Gastrocnemius medialis (tissue), 4 donors: ENCODE measurements around the gene BCL2. TPM values are rescaled to one million over a fixed set of nuclear protein-coding genes. Genes with fewer than 3 reads are reported as not detected.

Experiments
- ATAC-seq, 2 donors: fragments of 150-250 bp; one replicate each; pipeline ENCODE4 v1.9.1; 2016
- DNase-seq, 2 donors: peaks; one replicate each; pipeline ENCODE4 v3.0.0-alpha.2; 2019
- H3K27ac ChIP-seq, 4 donors: fragments of 200-600 bp; sonication (generic); 1 replicate in 1 of 4; 2 replicates in 3 of 4; pipeline ENCODE4 v1.5.1; 2016 to 2018; ENCODE audit warnings: mild to moderate bottlenecking in 2 of 4, moderate library complexity in 1 of 4
- H3K27me3 ChIP-seq, 3 donors: fragments of 200-600 bp; sonication (generic) in 2 of 3; 1 replicate in 1 of 3; 2 replicates in 2 of 3; pipeline versions ENCODE4 v1.5.1 to v1.6.0; 2016 to 2019; ENCODE audit warnings: mild to moderate bottlenecking in 1 of 3, moderate library complexity in 1 of 3
- H3K36me3 ChIP-seq, 2 donors: fragments of 200-600 bp; sonication (generic) in 1 of 2; one replicate each; pipeline ENCODE4 v1.5.1; 2017 to 2018
- H3K4me1 ChIP-seq, 2 donors: fragments of 200-600 bp; sonication (generic) in 1 of 2; one replicate each; pipeline ENCODE4 v1.5.1; 2016 to 2017; ENCODE audit warnings: mild to moderate bottlenecking in 2 of 2
- H3K4me3 ChIP-seq, 4 donors: fragments of 200-600 bp; sonication (generic) in 3 of 4; 1 replicate in 1 of 4; 2 replicates in 3 of 4; pipeline ENCODE4 v1.5.1; 2016 to 2019; ENCODE audit warnings: mild to moderate bottlenecking in 2 of 4
- H3K9me3 ChIP-seq, 3 donors: fragments of 200-600 bp; sonication (generic) in 2 of 3; 1 replicate in 1 of 3; 2 replicates in 2 of 3; pipeline ENCODE4 v1.5.1; 2016 to 2019
- POLR2A ChIP-seq, 2 donors: fragments of 450-650 bp; IDR thresholded peaks; one replicate each; pipeline ENCODE4 v1.6.1; 2017; ENCODE audit warnings: antibody characterized with exemption in 2 of 2, mild to moderate bottlenecking in 2 of 2, moderate library complexity in 2 of 2
- in situ Hi-C, 4 donors: fragments of 200-750 bp; cut with MboI; loops; one replicate each; pipeline versions ENCODE4 v1.15.0 to v1.8.0; 2017; ENCODE audit warnings: low sequenced_read_pairs in 4 of 4
- intact Hi-C: fragments of 100-400 bp; cut with DNase I; formaldehyde crosslinking; loops from one replicate; pipeline ENCODE4 v1.15.1; 2023; ENCODE audit warnings: low total_unique reads
- total RNA-seq, 4 donors: library from RNA; depleted of rRNA; stranded (reverse); fragments of >200 nt; gene quantifications; one replicate each; pipeline versions ENCODE4 v1.1.0 to v1.2.3, GENCODE V29; 2016
- TF ChIP-seq, protein P1 (sequence below), 5 experiments: fragments of 450-650 bp in 3 of 5; fragments of 200-600 bp in 2 of 5; sonication (generic) in 2 of 5; IDR thresholded peaks in 4 of 5; conservative IDR thresholded peaks in 1 of 5; 1 replicate in 4 of 5; 2 replicates in 1 of 5; pipeline ENCODE4 v1.5.1; 2016 to 2019; ENCODE audit warnings: antibody characterized with exemption in 5 of 5, mild to moderate bottlenecking in 3 of 5, moderate library complexity in 3 of 5

Gene BCL2
- total RNA-seq, 4 donors from 2014 or later = 6.2 to 20.4 (median 13.7) TPM

DNA sequence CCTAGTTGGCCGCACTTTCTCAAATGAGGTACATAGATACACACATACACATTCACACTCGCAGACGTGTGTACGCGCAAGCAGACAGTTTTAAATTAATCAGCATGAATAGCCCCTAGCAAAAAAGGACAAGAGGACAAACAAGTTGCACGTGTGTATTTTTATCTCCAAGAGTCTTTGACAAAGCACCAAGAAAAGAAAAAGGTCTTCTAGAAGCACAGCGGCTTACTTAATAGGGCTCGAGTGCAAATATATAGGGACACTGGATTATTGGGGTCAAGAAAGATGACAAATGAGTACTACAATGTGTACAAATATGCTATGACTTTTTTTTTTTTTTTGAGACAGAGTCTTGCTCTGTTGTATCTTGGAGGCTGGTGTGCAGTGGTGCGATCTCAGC is 1.7 kb upstream of the BCL2 start:
- ATAC-seq (no peak), DNase-seq (no peak)
- Histone ChIP-seq H3K36me3 (no peaks in the 10 kb centered on the region), H3K27ac (peak overlapping the region; percentile 83 to 86 (median 84)), H3K4me1 (peaks cover 10 to 23% of the 10 kb centered on the region in 2 donors), H3K27me3 (no peaks in the 10 kb centered on the region), H3K4me3 (no peak overlapping the region), H3K9me3 (no peaks in the 10 kb centered on the region)
- intact Hi-C loops = loop anchor here (2.0 to 5.0 kb wide), 2 partner anchors 46 to 116 kb away; partner anchors contain the start of gene KDSR
- no peak for TF ChIP-seq POLR2A (IDR thresholded peaks at IDR 0.05)
- TF ChIP-seq, protein P1, sequence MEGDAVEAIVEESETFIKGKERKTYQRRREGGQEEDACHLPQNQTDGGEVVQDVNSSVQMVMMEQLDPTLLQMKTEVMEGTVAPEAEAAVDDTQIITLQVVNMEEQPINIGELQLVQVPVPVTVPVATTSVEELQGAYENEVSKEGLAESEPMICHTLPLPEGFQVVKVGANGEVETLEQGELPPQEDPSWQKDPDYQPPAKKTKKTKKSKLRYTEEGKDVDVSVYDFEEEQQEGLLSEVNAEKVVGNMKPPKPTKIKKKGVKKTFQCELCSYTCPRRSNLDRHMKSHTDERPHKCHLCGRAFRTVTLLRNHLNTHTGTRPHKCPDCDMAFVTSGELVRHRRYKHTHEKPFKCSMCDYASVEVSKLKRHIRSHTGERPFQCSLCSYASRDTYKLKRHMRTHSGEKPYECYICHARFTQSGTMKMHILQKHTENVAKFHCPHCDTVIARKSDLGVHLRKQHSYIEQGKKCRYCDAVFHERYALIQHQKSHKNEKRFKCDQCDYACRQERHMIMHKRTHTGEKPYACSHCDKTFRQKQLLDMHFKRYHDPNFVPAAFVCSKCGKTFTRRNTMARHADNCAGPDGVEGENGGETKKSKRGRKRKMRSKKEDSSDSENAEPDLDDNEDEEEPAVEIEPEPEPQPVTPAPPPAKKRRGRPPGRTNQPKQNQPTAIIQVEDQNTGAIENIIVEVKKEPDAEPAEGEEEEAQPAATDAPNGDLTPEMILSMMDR (IDR thresholded peaks at IDR 0.05 in 4 of 5, conservative IDR thresholded peaks at IDR 0.05 in 1 of 5) = no peak
- in situ Hi-C loops = loop anchor here in 3 of 4 donors (5.0 to 10.0 kb wide), 4 partner anchors 186 to 306 kb away; no protein-coding TSS in a partner anchor

DNA sequence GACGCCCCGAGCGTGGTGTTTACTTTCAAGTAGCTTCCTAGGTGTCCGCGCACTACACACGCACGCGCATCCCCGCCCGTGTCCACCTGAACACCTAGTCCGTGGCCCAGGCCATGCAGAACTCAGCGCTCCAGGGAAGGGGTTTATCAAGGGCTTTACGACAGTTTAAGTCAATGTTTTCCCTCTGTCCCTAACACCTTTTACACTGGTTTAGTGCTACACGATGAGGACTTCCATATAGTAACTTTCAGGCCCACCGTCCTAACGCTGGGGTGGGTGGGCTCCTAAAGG is 1.4 kb upstream of the BCL2 start:
- TF ChIP-seq, protein P1 (IDR thresholded peaks at IDR 0.05 in 4 of 5, conservative IDR thresholded peaks at IDR 0.05 in 1 of 5) = no peak
- TF ChIP-seq POLR2A (IDR thresholded peaks at IDR 0.05) = no peak
- no peaks in the 10 kb centered on the region for H3K9me3 ChIP-seq
- in situ Hi-C loops (loop anchor here in 3 of 4 donors (5.0 to 10.0 kb wide), 4 partner anchors 186 to 306 kb away; no protein-coding TSS in a partner anchor), intact Hi-C loops (loop anchor here (2.0 to 5.0 kb wide), 2 partner anchors 46 to 116 kb away; partner anchors contain the start of gene KDSR)
- no peak for ATAC-seq
- peak overlapping the region; percentile 83 to 86 (median 84) for H3K27ac ChIP-seq
- no peaks in the 10 kb centered on the region for H3K27me3 ChIP-seq
- peak overlapping the region; percentile 49 to 79 (median 50) for H3K4me3 ChIP-seq
- H3K4me1 ChIP-seq = peaks cover 10 to 27% of the 10 kb centered on the region in 2 donors
- H3K36me3 ChIP-seq = no peaks in the 10 kb centered on the region
- peak; percentile 32 to 55 for DNase-seq

DNA sequence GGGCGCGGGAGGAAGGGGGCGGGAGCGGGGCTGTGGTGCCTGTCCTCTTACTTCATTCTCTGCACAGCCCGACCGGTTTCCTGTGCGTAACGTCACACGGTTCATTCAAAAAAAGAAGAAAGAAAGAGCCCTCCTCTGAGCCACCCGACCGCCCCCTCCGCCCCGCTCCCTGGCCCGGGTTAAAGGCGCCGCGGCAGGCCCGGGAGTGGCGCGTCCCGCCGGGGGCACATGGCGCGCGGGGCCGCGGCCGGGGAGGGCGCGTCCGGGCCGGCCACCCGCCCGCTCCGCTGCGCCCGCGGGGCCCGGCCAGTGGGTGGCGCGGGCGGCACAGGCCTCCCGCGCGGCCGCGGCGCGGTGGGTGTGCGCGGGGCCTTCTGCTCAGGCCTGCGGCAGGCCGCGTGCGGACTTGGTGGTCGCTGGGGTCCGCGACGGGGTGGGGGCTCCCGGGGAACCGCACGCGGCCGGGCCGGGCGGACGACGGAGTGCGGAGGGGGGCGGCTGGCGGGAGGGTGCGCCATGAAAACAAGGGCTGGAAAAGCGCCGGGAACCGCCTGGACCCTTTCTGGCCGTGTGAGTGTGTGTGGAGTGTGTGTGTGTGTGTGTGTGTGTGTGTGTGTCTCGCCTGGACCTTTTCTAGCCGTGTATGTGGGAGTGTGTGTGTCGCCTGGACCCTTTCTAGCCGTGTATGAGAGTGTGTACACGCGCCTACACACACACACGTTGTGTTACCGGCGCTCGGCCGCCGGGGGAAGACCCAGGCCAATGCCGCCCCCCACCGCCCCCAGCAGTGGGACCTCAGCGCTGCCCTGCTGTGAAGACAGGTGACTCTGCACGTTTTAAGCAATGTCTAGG is 780 bp upstream of the BCL2 start:
- H3K4me1 ChIP-seq = peaks cover 10 to 32% of the 10 kb centered on the region in 2 donors
- H3K27me3 ChIP-seq = no peaks in the 10 kb centered on the region
- no peaks in the 10 kb centered on the region for H3K9me3 ChIP-seq
- in situ Hi-C loops = loop anchor here in 3 of 4 donors (5.0 to 10.0 kb wide), 4 partner anchors 186 to 306 kb away; no protein-coding TSS in a partner anchor
- H3K27ac ChIP-seq = peak overlapping the region; percentile 83 to 86 (median 84)
- ATAC-seq (peak; percentile 77 to 78), DNase-seq (peak; percentile 74 to 81)
- peak overlapping the region; percentile 49 to 79 (median 50) for H3K4me3 ChIP-seq
- TF ChIP-seq, protein P1 (IDR thresholded peaks at IDR 0.05 in 4 of 5, conservative IDR thresholded peaks at IDR 0.05 in 1 of 5) = peak in 2 of 5 experiments; percentile 29 to 31
- TF ChIP-seq POLR2A (IDR thresholded peaks at IDR 0.05) = peak in 1 of 2 donors; percentile 28
- H3K36me3 ChIP-seq = no peaks in the 10 kb centered on the region
- intact Hi-C loops = loop anchor here (2.0 to 5.0 kb wide), 2 partner anchors 46 to 117 kb away; partner anchors contain the start of gene KDSR

DNA sequence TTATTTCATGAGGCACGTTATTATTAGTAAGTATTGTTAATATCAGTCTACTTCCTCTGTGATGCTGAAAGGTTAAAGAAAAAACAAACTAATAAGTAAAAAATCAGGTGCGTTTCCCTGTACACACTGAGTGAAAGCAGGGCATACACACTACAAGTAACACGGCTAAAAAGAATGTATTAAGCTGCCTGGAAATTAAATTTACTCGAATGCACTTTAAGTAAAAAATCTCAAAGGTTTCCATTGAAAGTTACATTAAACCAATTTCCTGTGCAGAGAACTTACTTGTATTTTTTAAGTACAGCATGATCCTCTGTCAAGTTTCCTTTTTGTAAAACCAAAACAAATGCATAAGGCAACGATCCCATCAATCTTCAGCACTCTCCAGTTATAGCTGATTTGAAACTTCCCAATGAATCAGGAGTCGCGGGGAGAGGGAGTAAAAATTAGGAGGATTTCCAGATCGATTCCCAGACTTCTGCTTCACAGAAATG is 633 bp downstream of the BCL2 start:
- in situ Hi-C loops (loop anchor here in 1 of 4 donors (5.0 to 10.0 kb wide), 2 partner anchors 54 to 187 kb away; no protein-coding TSS in a partner anchor), intact Hi-C loops (loop anchor here (1.0 to 5.0 kb wide), 5 partner anchors 26 to 188 kb away; no protein-coding TSS in a partner anchor)
- no peak for DNase-seq
- Histone ChIP-seq H3K4me3 (peak overlapping the region; percentile 60 to 95 (median 80)), H3K4me1 (peaks cover 16 to 39% of the 10 kb centered on the region in 2 donors), H3K9me3 (no peaks in the 10 kb centered on the region), H3K27me3 (no peaks in the 10 kb centered on the region), H3K36me3 (no peaks in the 10 kb centered on the region), H3K27ac (peak overlapping the region; percentile 81 to 86 (median 83))
- ATAC-seq = no peak
- TF ChIP-seq POLR2A (IDR thresholded peaks at IDR 0.05) = no peak
- TF ChIP-seq, protein P1 (IDR thresholded peaks at IDR 0.05 in 4 of 5, conservative IDR thresholded peaks at IDR 0.05 in 1 of 5) = no peak
